ENCODE results near the gene ACVR2A.
A peak's percentile ranks its signal among the peaks of the same experiment; 100 is the strongest.

Gene ACVR2A

DNA sequence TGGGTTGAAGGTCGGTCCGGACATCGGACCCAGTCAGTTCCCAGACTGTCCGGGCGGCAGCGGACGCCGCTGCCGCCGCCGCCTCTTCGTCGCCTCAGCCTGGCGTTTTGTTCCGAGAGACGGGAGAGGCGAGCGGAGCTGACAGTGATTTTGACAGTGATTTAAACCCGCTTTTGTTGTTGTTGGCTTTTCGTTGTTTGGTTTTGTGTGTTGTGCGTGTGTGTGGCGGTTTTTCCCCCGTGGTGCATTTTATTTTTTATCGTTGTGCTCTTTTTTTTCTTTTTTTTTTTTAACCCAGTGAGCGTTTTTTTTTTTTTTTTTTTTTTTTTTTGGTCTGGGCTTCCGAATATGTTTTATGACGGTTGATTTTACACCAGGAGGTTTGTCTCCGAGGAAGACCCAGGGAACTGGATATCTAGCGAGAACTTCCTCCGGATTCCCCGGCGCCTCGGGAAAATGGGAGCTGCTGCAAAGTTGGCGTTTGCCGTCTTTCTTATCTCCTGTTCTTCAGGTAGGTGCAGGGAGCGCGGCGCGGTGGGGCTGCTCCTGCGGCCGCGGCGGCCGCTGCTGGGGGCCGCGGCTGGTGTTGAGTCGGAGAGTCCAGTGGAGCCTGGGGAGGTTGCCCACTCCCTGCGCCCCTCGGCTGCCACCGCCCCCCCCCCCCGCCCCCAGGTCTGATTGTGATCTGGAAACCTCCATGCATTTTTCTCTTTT, at the start of gene ACVR2A:
TSS of gene ACVR2A (plus strand) at position 333 of the 714 bp plus-strand sequence. CDS start at position 457, 124 bp downstream.
- DNase-seq = peak; percentile 8

DNA sequence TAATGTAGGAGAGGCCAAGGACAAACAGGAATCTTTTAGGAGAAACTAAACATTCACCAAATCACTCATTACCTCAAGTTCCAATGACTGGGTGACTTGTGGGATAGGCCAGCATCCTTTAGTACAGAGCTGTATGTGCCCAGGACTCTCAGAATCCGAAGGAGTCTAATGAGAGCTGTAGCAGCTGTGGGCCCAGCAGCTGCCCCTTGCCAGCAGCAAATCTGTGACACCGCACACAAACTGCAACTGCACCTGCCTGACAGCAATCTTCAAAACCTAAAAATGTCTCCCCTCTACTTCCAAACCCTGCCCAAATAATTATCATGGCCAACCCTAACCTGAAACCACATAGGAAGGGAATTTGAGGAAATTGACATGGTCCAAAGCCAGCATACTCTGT, 44.5 kb upstream of the ACVR2A start:
- DNase-seq = no peak

DNA sequence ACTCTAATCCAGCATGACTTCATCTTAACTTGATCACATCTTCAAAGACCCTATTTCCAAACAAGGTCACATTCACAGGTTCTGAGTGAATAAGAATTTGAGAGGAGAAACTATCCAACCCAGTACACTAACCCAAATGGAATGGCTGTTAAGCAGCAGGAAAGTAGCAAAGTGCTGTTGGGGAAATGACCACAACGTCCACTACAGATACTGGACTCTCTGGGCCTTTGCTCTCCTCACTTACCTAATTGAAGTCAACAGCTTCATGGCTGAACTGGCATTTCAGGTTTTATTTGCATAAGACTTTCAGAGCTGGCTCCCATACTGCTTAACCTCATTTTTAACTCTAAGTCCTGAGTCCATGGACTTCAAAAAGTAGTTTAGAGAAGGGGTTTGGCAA, 38.0 kb upstream of the ACVR2A start:
- no peak for DNase-seq

DNA sequence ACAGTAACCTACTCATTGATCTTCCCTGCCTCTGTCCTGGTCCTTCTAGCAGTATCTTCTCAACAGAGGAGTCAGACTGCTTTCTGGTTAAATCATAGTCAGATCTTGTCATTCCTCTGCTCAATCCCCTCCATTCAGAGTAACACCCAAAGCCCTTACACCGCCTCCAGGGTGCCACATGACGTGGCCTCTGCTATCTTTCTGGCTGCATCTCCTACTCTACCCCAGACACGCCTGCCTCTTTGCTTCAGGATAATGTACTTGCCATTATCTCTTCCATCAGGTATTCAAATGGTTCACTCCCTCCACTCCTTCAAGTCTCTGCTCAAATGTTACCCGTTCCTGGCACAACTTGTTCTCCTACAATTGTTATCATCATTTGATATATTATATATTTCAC, 36.3 kb upstream of the ACVR2A start:
- no peak for DNase-seq

- DNase-seq = no peak
Measured at GRCh38 chr2:147810883-147811765, 33.7 kb upstream of the ACVR2A start.

DNA sequence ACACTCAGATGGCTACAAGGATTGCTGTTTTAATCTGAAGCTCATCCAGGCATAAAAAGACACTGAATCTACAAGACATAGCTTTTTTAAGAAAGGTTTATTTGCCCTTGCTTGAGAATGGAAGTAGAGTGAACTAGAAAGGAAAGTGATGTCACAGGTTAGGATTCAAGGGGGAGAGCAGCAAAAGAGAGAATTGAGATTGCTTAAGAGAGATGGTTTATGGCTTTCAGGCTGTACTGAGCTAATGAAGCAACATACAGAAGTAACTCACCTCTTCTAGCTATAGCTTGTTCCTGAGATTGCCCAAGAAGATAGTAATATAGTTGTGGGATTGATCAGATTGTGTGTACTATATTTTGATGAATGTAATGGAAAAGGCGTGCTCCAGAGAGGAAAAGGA, 26.1 kb upstream of the ACVR2A start:
- DNase-seq = no peak

- no peak for DNase-seq
Measured at GRCh38 chr2:147824620-147825019, 20.2 kb upstream of the ACVR2A start.

GRCh38 chr2:147826278-147827087, 18.3 kb upstream of the ACVR2A start:
- DNase-seq = no peak

DNA sequence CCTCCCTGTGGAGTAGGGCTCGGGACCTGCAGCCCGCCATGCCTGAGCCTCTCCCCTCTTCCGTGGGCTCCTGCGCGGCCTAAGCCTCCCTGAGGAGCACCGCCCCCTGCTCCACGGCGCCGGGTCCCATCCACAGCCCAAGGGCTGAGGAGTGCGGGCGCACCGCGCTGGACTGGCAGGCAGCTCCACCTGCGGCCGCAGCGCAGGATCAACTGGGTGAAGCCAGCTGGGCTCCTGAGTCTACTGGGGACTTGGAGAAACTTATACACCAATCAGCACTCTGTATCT, 17.8 kb upstream of the ACVR2A start:
- DNase-seq = no peak

DNA sequence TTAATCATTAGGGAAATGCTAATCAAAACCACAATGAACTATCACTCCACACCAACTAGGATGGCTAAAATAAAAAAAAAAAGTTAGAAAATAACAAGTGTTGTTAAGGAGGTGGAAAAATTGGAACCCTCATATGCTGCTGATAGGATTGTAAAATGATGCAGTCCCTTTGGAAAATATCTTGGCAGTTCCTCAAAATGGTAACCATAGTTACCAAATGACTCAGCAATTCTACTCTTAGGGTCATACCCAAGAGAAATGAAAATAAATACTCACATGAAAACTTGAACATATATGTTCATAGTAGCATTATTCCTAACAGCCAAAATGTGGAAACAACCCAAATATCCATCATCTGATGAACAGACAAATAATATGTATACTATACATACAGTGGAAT, 15.7 kb upstream of the ACVR2A start:
- no peak for DNase-seq

DNA sequence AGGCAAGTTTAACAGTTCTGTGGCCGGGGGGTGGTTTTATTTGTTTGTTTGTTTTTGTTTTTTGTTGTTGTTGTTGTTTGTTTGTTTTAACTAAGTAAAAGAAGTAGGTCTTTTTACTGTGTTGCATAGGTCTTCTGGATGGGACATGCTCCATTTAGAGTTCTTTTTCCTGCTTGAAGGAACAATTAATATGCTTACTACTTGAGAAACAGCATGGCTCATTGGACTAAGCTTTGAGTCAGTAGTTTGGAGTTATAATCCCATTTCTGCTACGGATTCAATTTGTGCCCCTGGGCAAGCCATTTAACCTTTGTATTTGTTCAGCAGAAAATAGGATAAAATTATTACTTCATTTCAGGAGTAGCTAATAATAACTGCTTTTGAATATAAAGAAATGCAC, 8.7 kb upstream of the ACVR2A start:
- DNase-seq = no peak

DNA sequence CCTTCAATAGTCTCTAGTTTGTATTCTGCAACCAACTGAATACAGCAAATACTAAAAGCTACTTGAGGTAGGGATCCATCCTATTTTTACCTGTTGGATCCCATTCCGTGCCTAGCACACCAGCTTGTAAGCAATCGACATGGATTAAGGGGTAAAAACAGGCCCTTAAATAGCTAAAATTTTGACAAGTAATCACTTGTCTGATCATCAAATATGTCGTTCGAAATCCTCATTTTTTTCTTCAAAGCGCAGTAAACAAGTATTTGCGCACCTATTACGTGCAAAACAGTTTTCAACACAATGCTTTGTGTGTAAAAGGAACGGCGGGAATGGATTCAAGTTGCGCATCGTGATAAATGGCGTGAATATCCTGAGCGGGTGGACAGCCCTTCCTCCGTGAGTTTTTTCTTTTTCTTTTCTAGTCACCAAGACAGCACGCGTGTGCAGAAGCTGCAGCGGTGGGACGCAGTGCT, 1.4 kb upstream of the ACVR2A start:
- DNase-seq = no peak

- peak; percentile 81 for DNase-seq
Measured at GRCh38 chr2:147843864-147844696, 749 bp upstream of the ACVR2A start.

- peak; percentile 27 for DNase-seq
Measured at GRCh38 chr2:147845411-147845971, 662 bp downstream of the ACVR2A start.

DNA sequence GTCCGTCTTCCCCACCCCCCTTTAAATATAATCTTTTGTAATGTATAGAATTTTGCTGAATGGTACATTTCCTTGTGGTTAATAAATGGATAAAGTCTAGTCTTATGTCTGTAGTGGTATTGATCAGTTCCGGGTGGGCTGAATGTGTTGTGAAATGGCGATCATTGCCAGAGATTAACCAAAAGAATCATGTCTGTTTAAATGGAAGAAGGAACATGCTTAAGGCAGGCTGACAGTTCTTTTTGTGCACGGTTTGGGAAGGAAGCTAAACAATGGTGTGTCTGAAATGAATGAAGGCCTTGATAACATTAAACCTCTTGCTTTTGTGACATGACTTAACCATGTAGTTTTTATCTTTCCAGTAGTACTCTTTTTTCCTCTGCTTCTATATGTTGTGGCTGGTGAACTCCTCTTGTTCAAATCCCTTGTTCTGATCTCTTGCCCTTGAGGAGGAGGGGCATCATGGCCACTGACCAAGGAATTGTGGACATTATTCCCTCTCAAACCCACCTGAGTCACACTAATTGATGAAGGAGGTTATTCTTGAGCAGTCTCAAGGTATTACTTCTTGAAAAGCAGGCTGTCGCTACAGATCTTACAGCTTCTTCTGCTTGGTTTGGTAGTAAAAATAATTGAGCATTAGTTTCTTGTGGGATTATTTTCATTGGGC, 1.7 kb downstream of the ACVR2A start:
- DNase-seq = no peak

GRCh38 chr2:147847746-147848391, 3.0 kb downstream of the ACVR2A start:
- DNase-seq = no peak

DNA sequence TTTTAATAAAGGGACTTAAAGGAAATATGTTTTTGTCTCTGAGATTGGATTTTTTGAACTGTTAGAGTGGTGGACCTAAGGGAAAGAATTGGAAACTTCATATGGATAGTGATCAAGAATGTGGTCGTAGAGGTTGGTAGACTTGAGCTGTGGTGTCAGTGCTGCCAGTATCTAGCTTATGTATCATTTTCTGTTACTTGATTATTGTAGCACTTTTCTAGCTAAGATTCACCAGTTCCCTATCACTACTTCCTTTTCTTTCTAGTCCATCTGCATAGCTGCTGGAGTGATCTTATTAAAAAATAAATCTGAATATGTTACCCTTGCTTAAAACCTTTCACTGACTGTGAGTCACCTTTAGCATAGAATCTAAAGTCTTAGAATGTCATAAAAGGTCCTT, 6.0 kb downstream of the ACVR2A start:
- no peak for DNase-seq

- no peak for DNase-seq
Measured at GRCh38 chr2:147851244-147851930, 6.6 kb downstream of the ACVR2A start.

DNA sequence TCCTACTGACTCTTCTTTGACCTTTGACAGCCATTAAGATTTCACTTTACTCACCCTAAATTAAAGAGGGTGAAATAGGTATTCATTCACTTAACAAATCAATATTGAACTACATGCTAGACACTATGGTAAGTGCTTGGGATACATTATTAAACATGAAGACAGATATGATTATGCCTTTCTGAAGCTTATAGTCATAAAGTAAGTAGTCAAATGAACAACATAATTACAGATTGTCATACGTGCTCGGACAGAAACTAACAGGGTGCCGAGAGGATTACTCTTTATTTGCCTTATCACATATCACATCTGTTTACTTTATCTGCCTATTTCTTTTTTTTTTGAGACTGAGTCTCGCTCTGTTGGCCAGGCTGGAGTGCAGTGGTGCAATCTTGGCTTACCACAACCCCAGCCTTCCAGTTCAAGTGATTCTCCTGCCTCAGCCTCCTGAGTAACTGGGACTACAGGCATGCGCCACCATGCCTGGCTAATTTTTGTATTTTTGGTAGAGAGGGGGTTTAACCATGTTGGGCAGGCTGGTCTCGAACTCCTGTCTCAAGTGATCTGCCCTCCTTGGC, 9.8 kb downstream of the ACVR2A start:
- no peak for DNase-seq

DNA sequence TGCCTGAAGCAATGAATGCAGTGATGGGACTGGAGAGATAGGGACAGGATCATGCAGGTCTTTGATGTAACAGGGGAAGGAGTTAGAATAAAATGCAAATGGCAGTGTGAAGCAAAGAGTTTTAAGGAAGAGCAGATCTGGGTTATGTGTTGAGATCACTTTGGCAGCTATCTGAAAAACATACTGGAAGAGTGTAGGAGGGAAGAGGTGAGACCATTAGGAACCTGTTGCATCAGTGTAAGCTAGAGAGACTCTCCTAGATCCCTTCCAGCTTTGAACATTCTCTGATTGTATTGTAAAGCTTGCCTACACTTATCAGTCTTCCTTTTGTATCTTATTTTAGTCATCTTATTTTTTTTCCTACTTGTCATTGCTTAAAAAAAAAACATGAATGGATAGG, 10.5 kb downstream of the ACVR2A start:
- no peak for DNase-seq

Measured in activated gamma-delta T cell treated with Interleukin-2 at 50 U/mL for 16 hours (primary cell).